Pancreas (tissue), 10 donors: ENCODE data around the gene PCSK4. TPM values are rescaled to one million over a fixed set of nuclear protein-coding genes. Genes with fewer than 3 reads are reported as not detected.
A peak's percentile ranks its signal among the peaks of the same experiment; 100 is the strongest.

Source experiments
- ATAC-seq, 4 donors: fragments of 200-7000 bp; cut with Tn5 transposase; one replicate each; pipeline versions ENCODE4 v1.8.0 to v1.9.1; 2020; ENCODE audit warnings: mild to moderate bottlenecking in 4 of 4, moderate library complexity in 4 of 4
- DNase-seq, 6 donors: peaks; one replicate each; pipeline ENCODE4 v3.0.0-alpha.2; 2020
- FAIRE-seq: peaks from 2 replicates; lab custom pipeline; 2012; peaks lifted over from hg19 to GRCh38; lab: Jason Lieb, UNC
- H3K27ac ChIP-seq, 4 donors: fragments of 200-600 bp; sonication (generic); 1 replicate in 3 of 4; 2 replicates in 1 of 4; pipeline versions ENCODE4 v1.5.0 to v1.8.0; 2020
- H3K27me3 ChIP-seq, 4 donors: fragments of 200-600 bp; one replicate each; pipeline ENCODE4 v1.8.0; 2021
- H3K36me3 ChIP-seq, 3 donors: fragments of 200-600 bp; sonication (generic) in 1 of 3; one replicate each; pipeline versions ENCODE4 v1.5.0 to v1.8.0; 2020 to 2021
- H3K4me1 ChIP-seq, 3 donors: fragments of 200-600 bp; one replicate each; pipeline ENCODE4 v1.8.0; 2021
- H3K4me3 ChIP-seq, 4 donors: fragments of 200-600 bp; sonication (generic) in 2 of 4; one replicate each; pipeline versions ENCODE4 v1.5.0 to v1.8.0; 2020 to 2021
- H3K9me3 ChIP-seq, 4 donors: fragments of 200-600 bp; one replicate each; pipeline ENCODE4 v1.8.0; 2021
- WGBS, 2 donors: extraction: QIAGEN DNeasy Blood & Tissue Kit; methylation state at CpG; one replicate each; pipeline ENCODE4 v1.1.7; 2013; 5-methylcytosine and 5-hydroxymethylcytosine counted together
- intact Hi-C, 3 donors: fragments of 100-400 bp; cut with DNase I; formaldehyde crosslinking; loops; one replicate each; pipeline versions ENCODE4 v1.11.1 to v1.14.2; 2022
- polyA plus RNA-seq, 2 donors: library from polyadenylated mRNA; stranded (reverse); fragments of 200-250 nt; gene quantifications; one replicate each; pipeline ENCODE4 v1.2.3, GENCODE V29; 2013
- total RNA-seq, 6 donors: library from RNA; stranded (reverse); fragmentation: NEBNext Ultra II Directional in 4 of 6; extraction: Animal tissue kit (Norgen Biotek cat#: 25700) in 4 of 6; gene quantifications; one replicate each; pipeline versions ENCODE4 v1.2.1 to v1.2.4, GENCODE V29; 2021 to 2023
- TF ChIP-seq, protein P1 (sequence below), 4 donors: fragments of 200-600 bp; sonication (generic) in 3 of 4; IDR thresholded peaks; one replicate each; pipeline versions ENCODE4 v1.5.0 to v1.8.0; 2021; ENCODE audit warnings: antibody characterized with exemption in 4 of 4
- donor health status: healthy with polysubstance abuse.
- donor health status: DM: no; HTN: no; CAD: no; lungs with moderate emphysema.
- donor health status: DM: no; HTN: no; CAD: no.
- donor health status: control.
- donor health status: control.
- donor health status: Bipolar disorder and iron deficiency.
- donor health status: DM: yes; HTN: yes; CAD: no.
- donor health status: DM: no; HTN: no; CAD: no.
- donor health status: DM: no; HTN: no; CAD: no.
- donor health status: DM: yes; HTN: yes; CAD: no.

PCSK4 gene
- total and polyA plus RNA-seq, 8 donors = 1.5 to 11.5 (median 2.4) TPM

DNA sequence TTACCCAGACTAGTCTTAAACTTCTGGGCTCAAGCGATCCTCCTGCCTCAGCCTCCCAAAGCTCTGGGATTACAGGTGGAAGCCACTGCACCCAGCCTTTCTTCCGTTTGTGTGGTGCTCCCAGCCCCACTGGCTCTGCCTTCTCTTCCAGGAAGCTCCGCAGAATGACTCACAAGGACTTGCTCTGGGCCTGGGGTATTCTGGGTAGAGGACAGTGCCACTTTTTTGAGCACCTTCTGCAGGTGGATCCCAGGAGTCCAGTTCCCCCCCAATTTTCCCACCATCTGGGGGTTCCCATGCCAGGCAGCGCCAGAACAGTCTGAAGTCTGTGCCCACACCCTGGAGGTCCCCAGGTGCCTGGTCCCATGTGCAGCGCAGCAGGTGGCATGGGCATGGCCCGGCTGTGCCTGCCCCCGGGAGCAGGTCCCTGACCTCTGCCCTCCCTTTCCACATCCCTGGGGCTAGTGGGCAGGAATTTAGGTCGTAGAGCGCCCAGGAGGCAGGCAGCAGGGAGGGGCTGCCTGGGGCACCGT lies 2.4 kb upstream of the PCSK4 start:
- peak in 2 of 4 donors; percentile 22 to 23 for ATAC-seq
- Histone ChIP-seq H3K4me3 (peak overlapping the region in 1 of 4 donors; percentile 51), H3K27ac (peak overlapping the region; percentile 11 to 65 (median 43)), H3K9me3 (no peaks in the 10 kb centered on the region), H3K4me1 (peaks cover 0 to 24% (median 12%) of the 10 kb centered on the region in 3 donors), H3K36me3 (no peaks in the 10 kb centered on the region), H3K27me3 (no peaks in the 10 kb centered on the region)
- WGBS, 2 donors = 32 to 44% methylated on average over 10 of the region's 10 CpGs
- peak in 5 of 6 donors; percentile 53 to 70 (median 63) for DNase-seq
- TF ChIP-seq, protein P1, sequence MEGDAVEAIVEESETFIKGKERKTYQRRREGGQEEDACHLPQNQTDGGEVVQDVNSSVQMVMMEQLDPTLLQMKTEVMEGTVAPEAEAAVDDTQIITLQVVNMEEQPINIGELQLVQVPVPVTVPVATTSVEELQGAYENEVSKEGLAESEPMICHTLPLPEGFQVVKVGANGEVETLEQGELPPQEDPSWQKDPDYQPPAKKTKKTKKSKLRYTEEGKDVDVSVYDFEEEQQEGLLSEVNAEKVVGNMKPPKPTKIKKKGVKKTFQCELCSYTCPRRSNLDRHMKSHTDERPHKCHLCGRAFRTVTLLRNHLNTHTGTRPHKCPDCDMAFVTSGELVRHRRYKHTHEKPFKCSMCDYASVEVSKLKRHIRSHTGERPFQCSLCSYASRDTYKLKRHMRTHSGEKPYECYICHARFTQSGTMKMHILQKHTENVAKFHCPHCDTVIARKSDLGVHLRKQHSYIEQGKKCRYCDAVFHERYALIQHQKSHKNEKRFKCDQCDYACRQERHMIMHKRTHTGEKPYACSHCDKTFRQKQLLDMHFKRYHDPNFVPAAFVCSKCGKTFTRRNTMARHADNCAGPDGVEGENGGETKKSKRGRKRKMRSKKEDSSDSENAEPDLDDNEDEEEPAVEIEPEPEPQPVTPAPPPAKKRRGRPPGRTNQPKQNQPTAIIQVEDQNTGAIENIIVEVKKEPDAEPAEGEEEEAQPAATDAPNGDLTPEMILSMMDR (IDR thresholded peaks at IDR 0.05) = no peak
- intact Hi-C loops = no loop called here
- FAIRE-seq = no peak

GRCh38 chr19:1491849-1492170 lies 1.7 kb upstream of the PCSK4 start:
- no peak for FAIRE-seq
- Histone ChIP-seq H3K9me3 (no peaks in the 10 kb centered on the region), H3K27me3 (no peaks in the 10 kb centered on the region), H3K4me3 (peak overlapping the region in 3 of 4 donors; percentile 51 to 66 (median 51)), H3K27ac (peak overlapping the region in 2 of 4 donors; percentile 53 to 65), H3K36me3 (no peaks in the 10 kb centered on the region), H3K4me1 (peaks cover 0 to 24% (median 12%) of the 10 kb centered on the region in 3 donors)
- intact Hi-C loops = no loop called here
- no peak for ATAC-seq
- 29 to 36% methylated on average over 12 of the region's 12 CpGs for WGBS, 2 donors
- TF ChIP-seq, protein P1 (IDR thresholded peaks at IDR 0.05) = no peak
- peak in 2 of 6 donors; percentile 52 to 63 for DNase-seq

DNA sequence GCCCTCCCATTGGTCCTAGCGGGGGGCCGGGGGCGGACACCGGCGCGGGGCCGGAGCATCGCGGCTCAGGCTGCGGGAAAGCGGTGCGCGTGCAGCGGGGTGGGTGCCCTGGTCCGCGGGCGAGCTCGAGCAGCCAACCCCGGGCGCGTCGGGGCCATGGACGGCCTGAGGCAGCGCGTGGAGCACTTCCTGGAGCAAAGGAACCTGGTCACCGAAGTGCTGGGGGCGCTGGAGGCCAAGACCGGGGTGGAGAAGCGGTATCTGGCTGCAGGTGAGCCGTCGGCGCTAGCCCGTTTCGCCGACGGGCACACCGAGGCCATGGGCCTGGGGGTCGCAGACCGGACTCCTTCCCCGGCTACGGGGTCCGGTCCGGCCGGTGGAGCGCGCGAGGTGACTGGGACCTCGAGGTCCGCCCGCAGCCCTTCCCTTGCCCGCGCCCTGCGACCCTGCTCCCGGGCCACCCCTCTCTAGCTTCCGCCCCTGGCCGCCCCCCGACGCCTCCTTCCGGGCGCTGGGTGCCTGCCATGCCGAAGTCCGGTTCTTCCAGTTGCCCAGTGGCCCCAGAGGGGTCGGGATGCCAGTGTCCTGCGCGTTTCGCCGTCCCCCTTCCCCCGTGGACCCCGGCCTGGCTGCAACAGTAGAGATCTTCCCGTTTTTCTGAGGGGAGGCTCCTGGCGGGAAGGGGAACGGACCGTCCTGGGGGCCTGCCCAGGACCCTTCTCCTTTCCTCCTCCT lies 1.1 kb upstream of the PCSK4 start, which contains the start of gene REEP6:
Gene REEP6, plus strand, starts transcription at position 68 of the 735 bp plus-strand sequence. Its CDS starts 89 bp downstream, at position 157.
- ATAC-seq (no peak), FAIRE-seq (no peak), DNase-seq (peak in 2 of 6 donors; percentile 55 to 86)
- H3K4me1 ChIP-seq = peaks cover 0 to 24% (median 12%) of the 10 kb centered on the region in 3 donors
- peak within 1 kb of the TSS; percentile 61 to 81 (median 72) for H3K27ac ChIP-seq
- H3K9me3 ChIP-seq = no peaks in the 10 kb centered on the region
- no peaks in the 10 kb centered on the region for H3K27me3 ChIP-seq
- WGBS, 2 donors = 1 to 2% methylated on average over 41 to 73 of the region's 73 CpGs
- intact Hi-C loops = no loop called here
- TF ChIP-seq, protein P1 (IDR thresholded peaks at IDR 0.05) = no peak
- peak within 1 kb of the TSS; percentile 41 to 66 (median 51) for H3K4me3 ChIP-seq
- H3K36me3 ChIP-seq = no peaks in the 10 kb centered on the region

- no peaks in the 10 kb centered on the region for H3K27me3 ChIP-seq
- ATAC-seq (no peak), DNase-seq (peak in 5 of 6 donors; percentile 34 to 82 (median 58)), FAIRE-seq (no peak)
- WGBS, 2 donors = 26 to 27% methylated on average over 35 to 37 of the region's 37 CpGs
- H3K4me3 ChIP-seq = peak overlapping the region; percentile 34 to 63 (median 39)
- intact Hi-C loops = no loop called here
- H3K27ac ChIP-seq = peak overlapping the region; percentile 14 to 79 (median 64)
- no peaks in the 10 kb centered on the region for H3K9me3 ChIP-seq
- TF ChIP-seq, protein P1 (IDR thresholded peaks at IDR 0.05) = no peak
- H3K36me3 ChIP-seq = no peaks in the 10 kb centered on the region
- H3K4me1 ChIP-seq = peaks cover 0 to 24% (median 12%) of the 10 kb centered on the region in 3 donors
These were observed 463 bp downstream of the PCSK4 start for GRCh38 chr19:1489463-1490310.
